ENCODE measurements around the gene DRD5.
"Not testable (repeated sequence)": the region's sequence is repeated elsewhere in the genome, so short reads cannot be mapped to it uniquely, and the experiment has no call there.

The DRD5 gene

GRCh38 chr4:9781343-9782135 is at the start of gene DRD5:
Gene DRD5, plus strand, starts transcription at chr4:9781634. Its CDS starts 396 bp downstream, at chr4:9782030.
- DNase-seq: no peak

- DNase-seq: not testable (repeated sequence)
These were observed 49.2 kb upstream of the DRD5 start for GRCh38 chr4:9732256-9732655.

GRCh38 chr4:9735515-9735914 is 45.9 kb upstream of the DRD5 start:
- no peak for DNase-seq

- DNase-seq: not testable (repeated sequence)
These were observed 44.2 kb upstream of the DRD5 start for GRCh38 chr4:9737280-9737679.

GRCh38 chr4:9743789-9744188 is 37.6 kb upstream of the DRD5 start:
- DNase-seq: not testable (repeated sequence)

- DNase-seq: no peak
These were observed 35.7 kb upstream of the DRD5 start for GRCh38 chr4:9745782-9746181.

GRCh38 chr4:9758641-9759317 is 22.7 kb upstream of the DRD5 start:
- DNase-seq: no peak

GRCh38 chr4:9762823-9763475 is 18.5 kb upstream of the DRD5 start:
- DNase-seq: peak; percentile 27

- DNase-seq: no peak
These were observed 17.2 kb upstream of the DRD5 start for GRCh38 chr4:9764155-9764696.

- no peak for DNase-seq
These were observed 16.3 kb upstream of the DRD5 start for GRCh38 chr4:9765091-9765490.

GRCh38 chr4:9769321-9769720 is 12.1 kb upstream of the DRD5 start:
- no peak for DNase-seq

- no peak for DNase-seq
These were observed 10.4 kb upstream of the DRD5 start for GRCh38 chr4:9771034-9771433.

GRCh38 chr4:9773471-9773870 is 8.0 kb upstream of the DRD5 start:
- no peak for DNase-seq

- no peak for DNase-seq
These were observed 652 bp downstream of the DRD5 start for GRCh38 chr4:9782136-9782436.

GRCh38 chr4:9785891-9786290 is 4.5 kb downstream of the DRD5 start:
- not testable (repeated sequence) for DNase-seq

- no peak for DNase-seq
These were observed 10.9 kb downstream of the DRD5 start for GRCh38 chr4:9792381-9792780.

GRCh38 chr4:9796641-9797040 is 15.2 kb downstream of the DRD5 start:
- not testable (repeated sequence) for DNase-seq

GRCh38 chr4:9800848-9801247 is 19.4 kb downstream of the DRD5 start:
- no peak for DNase-seq

GRCh38 chr4:9804918-9805317 is 23.5 kb downstream of the DRD5 start:
- DNase-seq: no peak

- no peak for DNase-seq
These were observed 26.6 kb downstream of the DRD5 start for GRCh38 chr4:9808077-9808476.

GRCh38 chr4:9811806-9812205 is 30.4 kb downstream of the DRD5 start:
- no peak for DNase-seq

GRCh38 chr4:9812501-9813340 is 31.3 kb downstream of the DRD5 start:
- no peak for DNase-seq

- DNase-seq: no peak
These were observed 34.9 kb downstream of the DRD5 start for GRCh38 chr4:9816285-9816684.

Measured in NCI-H2081 treated with DMSO at 0.1 percent for 48 hours (cell line).